A549 (cell line): ENCODE results near the gene FKBP2. TPM values are rescaled to one million over a fixed set of nuclear protein-coding genes. Genes with fewer than 3 reads are reported as not detected.

Experiments
- ATAC-seq, 2 experiments: fragments of 200-7000 bp in 1 of 2; fragments of >200 bp in 1 of 2; cut with Nextera tagmentation in 1 of 2; cut with Tn5 transposase in 1 of 2; 3 replicates each; pipeline versions ENCODE4 v1.8.0 to v1.9.1; 2018 to 2020; ENCODE audit warnings: mild to moderate bottlenecking in 1 of 2, moderate library complexity in 1 of 2
- CTCF ChIA-PET: fragments of 300-600 bp; sonication (Branson Sonifier 250); formaldehyde crosslinking; extraction: SDS; loops from one replicate; lab custom pipeline; 2021; ENCODE audit warnings: antibody characterized with exemption, inconsistent platforms; lab: Yijun Ruan, JAX
- POLR2A ChIA-PET: fragments of 350-600 bp; formaldehyde crosslinking; extraction: SDS; loops from one replicate; lab custom pipeline; 2021; ENCODE audit warnings: antibody characterized with exemption, inconsistent platforms; lab: Yijun Ruan, JAX
- DNase-seq, 2 experiments: peaks; one replicate each; pipeline versions ENCODE4 v3.0.0 to v3.0.0-alpha.2; 2011 to 2016; ENCODE audit warnings: low read depth in 1 of 2, low spot score in 1 of 2
- FAIRE-seq: peaks from 2 replicates; lab custom pipeline; 2011; peaks lifted over from hg19 to GRCh38; lab: Jason Lieb, UNC
- H3K27ac ChIP-seq, 2 experiments: fragments of >200 bp; sonication (Bioruptor Twin); formaldehyde crosslinking; 3 replicates each; pipeline ENCODE4 v1.5.1; 2016 to 2017
- H3K4me1 ChIP-seq: fragments of >200 bp; sonication (Bioruptor Twin); formaldehyde crosslinking; 3 replicates; pipeline ENCODE4 v1.6.1; 2016
- H3K4me2 ChIP-seq: fragments of >200 bp; sonication (Bioruptor Twin); formaldehyde crosslinking; 3 replicates; pipeline ENCODE4 v1.6.1; 2016
- H3K4me3 ChIP-seq: fragments of >200 bp; sonication (Bioruptor Twin); formaldehyde crosslinking; 3 replicates; pipeline ENCODE4 v1.5.1; 2016
- H3K9me3 ChIP-seq: fragments of >200 bp; sonication (Bioruptor Twin); formaldehyde crosslinking; 3 replicates; pipeline ENCODE4 v1.6.1; 2016
- CHD2 ChIP-seq: fragments of 150-350 bp; IDR thresholded peaks from 2 replicates; pipeline ENCODE4 v1.6.1; 2014; ENCODE audit warnings: low read length; ENCODE audit not compliant: partially characterized antibody
- EP300 ChIP-seq, 2 experiments: fragments of >200 bp; sonication (Bioruptor Twin); formaldehyde crosslinking; IDR thresholded peaks; 2 replicates in 1 of 2; 3 replicates in 1 of 2; pipeline ENCODE4 v1.6.1; 2016 to 2017
- FOXS1 ChIP-seq: fragments of 250-450 bp; sonication (Bioruptor Pico); IDR thresholded peaks from 2 replicates; pipeline ENCODE4 v1.5.0; 2020; ENCODE audit warnings: mild to moderate bottlenecking, moderate library complexity
- GATA3 ChIP-seq: IDR thresholded peaks from 2 replicates; pipeline ENCODE4 v1.6.1; 2012; ENCODE audit warnings: borderline replicate concordance
- HDAC2 ChIP-seq: fragments of 200-600 bp; sonication (generic); IDR thresholded peaks from 2 replicates; pipeline ENCODE4 v1.6.1; 2016
- HOXA7 ChIP-seq: fragments of 250-450 bp; sonication (Bioruptor Pico); IDR thresholded peaks from 2 replicates; pipeline ENCODE4 v1.5.0; 2020; ENCODE audit warnings: mild to moderate bottlenecking, moderate library complexity
- JUN ChIP-seq, 2 experiments: fragments of >200 bp; sonication (Bioruptor Twin); formaldehyde crosslinking; IDR thresholded peaks; 2 replicates in 1 of 2; 3 replicates in 1 of 2; pipeline ENCODE4 v1.6.1; 2016 to 2017
- MAX ChIP-seq: IDR thresholded peaks from 2 replicates; pipeline ENCODE4 v1.6.1; 2012
- MAZ ChIP-seq: fragments of 150-350 bp; IDR thresholded peaks from 2 replicates; pipeline ENCODE4 v1.6.1; 2014; ENCODE audit warnings: antibody characterized with exemption, low read depth, low read length, borderline replicate concordance
- MYC ChIP-seq: IDR thresholded peaks from 2 replicates; pipeline ENCODE4 v1.6.1; 2012; ENCODE audit warnings: mild to moderate bottlenecking, inconsistent platforms, low read length, improper control_type of control experiment, borderline replicate concordance
- NR3C1 ChIP-seq: fragments of >200 bp; sonication (Bioruptor Twin); formaldehyde crosslinking; IDR thresholded peaks from 3 replicates; pipeline ENCODE4 v1.6.1; 2017
- PBX3 ChIP-seq: IDR thresholded peaks from 2 replicates; pipeline ENCODE4 v1.6.1; 2012
- PHF8 ChIP-seq: fragments of 200-600 bp; sonication (generic); IDR thresholded peaks from 2 replicates; pipeline ENCODE4 v1.6.1; 2016; ENCODE audit warnings: low read depth, mild to moderate bottlenecking, antibody characterized with exemption, moderate library complexity, borderline replicate concordance
- POLR2A ChIP-seq: IDR thresholded peaks from 2 replicates; pipeline ENCODE4 v1.6.1; 2012; ENCODE audit warnings: mild to moderate bottlenecking, low read length
- POLR2AphosphoS2 ChIP-seq: conservative IDR thresholded peaks from 2 replicates; pipeline ENCODE4 v1.6.1; 2012; ENCODE audit warnings: low read length, improper control_type of control experiment, inconsistent platforms
- SREBF2 ChIP-seq: fragments of 450-650 bp; IDR thresholded peaks from 2 replicates; pipeline ENCODE4 v1.6.1; 2014; ENCODE audit warnings: mild to moderate bottlenecking, moderate library complexity
- TP53 ChIP-seq: fragments of 250-450 bp; sonication (Bioruptor Pico); IDR thresholded peaks from 2 replicates; pipeline ENCODE4 v1.5.0; 2021; ENCODE audit warnings: mild to moderate bottlenecking, moderate library complexity
- WGBS: methylation state at CpG from one replicate; pipeline ENCODE4 v1.1.6; 2017; ENCODE audit errors: missing lambda C conversion rate; 5-methylcytosine and 5-hydroxymethylcytosine counted together
- polyA plus RNA-seq, 4 experiments: library from polyadenylated mRNA; depleted of rRNA in 3 of 4; stranded (reverse); fragments of >200 nt; fragmentation: RNase III in 1 of 4; extraction: RNeasy Plus Mini Kit Qiagen cat#74134 plus additional on column Dnase treatment in 1 of 4; gene quantifications; 2 replicates in 3 of 4; 3 replicates in 1 of 4; pipeline ENCODE4 v1.2.3, GENCODE V29; 2011 to 2017

The FKBP2 gene
- polyA plus RNA-seq, 2 of the 4 experiments (the other 2 are of a cell fraction), result 40.5 to 131 TPM

- POLR2A ChIA-PET, result interaction anchor here (0.6 to 6.0 kb wide), 8 partner anchors 9 to 1395 kb away, joined by 3 to 53 read pairs (median 4); partner anchors contain the start of genes ESRRA, NUDT22, STIP1 and TRPT1
- 1% methylated on average over 26 of the region's 74 CpGs for WGBS
- peak; percentile 79; the same call in 1 of the 2 replicates for TF ChIP-seq MAZ
- 0 out of 5 replicates have a peak, but pooled peaks of 1 of the 2 experiments have one; percentile 6 for TF ChIP-seq JUN (IDR thresholded peaks at IDR 0.05)
- TF ChIP-seq CHD2, result peak; percentile 49
- TF ChIP-seq FOXS1 (CRISPR knock-in tag), result no peak
- peak; percentile 75; the same call in 1 of the 2 replicates for TF ChIP-seq POLR2AphosphoS2
- TF ChIP-seq POLR2A, result peak; percentile 14; the same call in 1 of the 2 replicates
- peak; percentile 91 for TF ChIP-seq MAX
- peak; percentile 51; the same call in 1 of the 2 replicates for TF ChIP-seq MYC
- TF ChIP-seq PBX3, result no peak
- TF ChIP-seq, all 56 proteins: peak for 7
- ATAC-seq, result peak; percentile 40 to 73
- FAIRE-seq, result no peak
- peak within 1 kb of the TSS; percentile 84 for H3K4me3 ChIP-seq
- H3K4me2 ChIP-seq, result peak within 1 kb of the TSS; percentile 100
- CTCF ChIA-PET, result interaction anchor here (1.2 to 12.2 kb wide), 7 partner anchors 9 to 108 kb away, joined by 3 to 220 read pairs (median 4); partner anchors contain the start of genes BAD, CATSPERZ and ESRRA
- H3K9me3 ChIP-seq, result no peaks in the 10 kb centered on the region
- H3K27ac ChIP-seq, result peak within 1 kb of the TSS; percentile 99 to 100
- peaks cover 45% of the 10 kb centered on the region for H3K4me1 ChIP-seq
- DNase-seq, result peak; percentile 84 to 89
Observed at GRCh38 chr11:64246871-64247728, 6.2 kb downstream of the FKBP2 start, which contains the start of gene PPP1R14B. Gene PPP1R14B (minus strand): TSS chr11:64246943. CDS start chr11:64246673, 270 bp downstream.

- ChIA-PET POLR2A (interaction anchor here (0.6 to 6.0 kb wide), 5 partner anchors 9 to 62 kb away, joined by 3 to 53 read pairs (median 5); partner anchors contain the start of genes NUDT22, STIP1 and TRPT1), CTCF (interaction anchor here (1.4 to 12.2 kb wide), 5 partner anchors 8 to 107 kb away, joined by 4 to 220 read pairs (median 12); partner anchors contain the start of genes CATSPERZ and ESRRA)
- peak overlapping the region; percentile 99 to 100 for H3K27ac ChIP-seq
- peak overlapping the region; percentile 84 for H3K4me3 ChIP-seq
- peak overlapping the region; percentile 100 for H3K4me2 ChIP-seq
- 56% methylated on average over 29 of the region's 31 CpGs for WGBS
- ATAC-seq, result no peak
- FAIRE-seq, result no peak
- TF ChIP-seq TP53 (CRISPR knock-in tag) (no peak), SREBF2 (no peak), PHF8 (no peak), HOXA7 (CRISPR knock-in tag) (no peak), HDAC2 (no peak), GATA3 (no peak), CHD2 (no peak), EP300 (IDR thresholded peaks at IDR 0.05) (no peak), NR3C1 (no peak), POLR2AphosphoS2 (no peak)
- H3K4me1 ChIP-seq, result peaks cover 44% of the 10 kb centered on the region
- no peak for DNase-seq
- no peaks in the 10 kb centered on the region for H3K9me3 ChIP-seq
Observed at GRCh38 chr11:64247729-64248531, 7.0 kb downstream of the FKBP2 start.

- Histone ChIP-seq H3K4me1 (peaks cover 44% of the 10 kb centered on the region), H3K4me3 (no peak overlapping the region), H3K4me2 (no peak overlapping the region), H3K9me3 (no peaks in the 10 kb centered on the region), H3K27ac (peak overlapping the region in 1 of 2 experiments; percentile 99; a peak in 2 of 6 replicates)
- CTCF ChIA-PET, result interaction anchor here (3.1 to 12.2 kb wide), 3 partner anchors 12 to 55 kb away, joined by 12 to 220 read pairs (median 206); partner anchors contain the start of genes CATSPERZ and ESRRA
- WGBS, result 83% methylated on average over 6 of the region's 7 CpGs
- POLR2A ChIA-PET, result no interaction called here
- DNase-seq (no peak), FAIRE-seq (no peak), ATAC-seq (no peak)
- TF ChIP-seq POLR2A (peak; percentile 10; the same call in 1 of the 2 replicates), GATA3 (no peak)
Observed at GRCh38 chr11:64248578-64248977, 7.7 kb downstream of the FKBP2 start.
